Measurements from ENCODE around the gene HOXA7. TPM values are rescaled to one million over a fixed set of nuclear protein-coding genes. Genes with fewer than 3 reads are reported as not detected.

Gene HOXA7
- total RNA-seq, 1 donor from 2014 or later, result 34.2 TPM

- peak overlapping the region; percentile 24 for H3K4me3 ChIP-seq (ENCODE audit: low read depth, low read length)
- no peak for TF ChIP-seq CTCF (IDR thresholded peaks at IDR 0.05; ENCODE audit: insufficient read depth, low read length, poor library complexity, severe bottlenecking)
- H3K27me3 ChIP-seq (ENCODE audit: control insufficient read depth, insufficient read depth, low read length), result no peaks in the 10 kb centered on the region
- H3K36me3 ChIP-seq (ENCODE audit: control insufficient read depth, insufficient read depth, low read length), result no peaks in the 10 kb centered on the region
- no peak for DNase-seq (ENCODE audit: low read depth)
These were observed 48.8 kb downstream of the HOXA7 start for GRCh38 chr7:27107391-27108381.

GRCh38 chr7:27106901-27107240 is 49.6 kb downstream of the HOXA7 start:
- Histone ChIP-seq H3K4me3 (ENCODE audit: low read depth, low read length) (peak overlapping the region; percentile 38), H3K27me3 (ENCODE audit: control insufficient read depth, insufficient read depth, low read length) (no peaks in the 10 kb centered on the region), H3K36me3 (ENCODE audit: control insufficient read depth, insufficient read depth, low read length) (no peaks in the 10 kb centered on the region)
- no peak for TF ChIP-seq CTCF (IDR thresholded peaks at IDR 0.05; ENCODE audit: insufficient read depth, low read length, poor library complexity, severe bottlenecking)
- DNase-seq (ENCODE audit: low read depth), result no peak

- Histone ChIP-seq H3K36me3 (ENCODE audit: control insufficient read depth, insufficient read depth, low read length) (no peaks in the 10 kb centered on the region), H3K27me3 (ENCODE audit: control insufficient read depth, insufficient read depth, low read length) (no peaks in the 10 kb centered on the region), H3K4me3 (ENCODE audit: low read depth, low read length) (peak overlapping the region; percentile 38)
- no peak for DNase-seq (ENCODE audit: low read depth)
- no peak for TF ChIP-seq CTCF (IDR thresholded peaks at IDR 0.05; ENCODE audit: insufficient read depth, low read length, poor library complexity, severe bottlenecking)
These were observed 50.1 kb downstream of the HOXA7 start for GRCh38 chr7:27106181-27106900.

GRCh38 chr7:27105301-27106031 is 51.0 kb downstream of the HOXA7 start:
- DNase-seq (ENCODE audit: low read depth), result no peak
- no peaks in the 10 kb centered on the region for H3K36me3 ChIP-seq (ENCODE audit: control insufficient read depth, insufficient read depth, low read length)
- H3K27me3 ChIP-seq (ENCODE audit: control insufficient read depth, insufficient read depth, low read length), result no peaks in the 10 kb centered on the region
- no peak overlapping the region for H3K4me3 ChIP-seq (ENCODE audit: low read depth, low read length)
- TF ChIP-seq CTCF (IDR thresholded peaks at IDR 0.05; ENCODE audit: insufficient read depth, low read length, poor library complexity, severe bottlenecking), result no peak

- TF ChIP-seq CTCF (IDR thresholded peaks at IDR 0.05; ENCODE audit: insufficient read depth, low read length, poor library complexity, severe bottlenecking), result no peak
- H3K36me3 ChIP-seq (ENCODE audit: control insufficient read depth, insufficient read depth, low read length), result no peaks in the 10 kb centered on the region
- no peaks in the 10 kb centered on the region for H3K27me3 ChIP-seq (ENCODE audit: control insufficient read depth, insufficient read depth, low read length)
- H3K4me3 ChIP-seq (ENCODE audit: low read depth, low read length), result peak overlapping the region; percentile 31
- DNase-seq (ENCODE audit: low read depth), result no peak
These were observed 52.0 kb downstream of the HOXA7 start for GRCh38 chr7:27104341-27105058.
